HTERT RPE-1 (cell line): ENCODE measurements around the gene ENTREP1.
"Not testable (repeated sequence)": the region's sequence is repeated elsewhere in the genome, so short reads cannot be mapped to it uniquely, and the experiment has no call there.

ENCODE experiments used
- in situ Hi-C: fragments of 300-500 bp; cut with MboI; formaldehyde crosslinking; loops from 4 replicates; pipeline ENCODE4 v1.14.3; 2020; ENCODE audit warnings: low sequenced_read_pairs

Gene ENTREP1

GRCh38 chr9:69324549-69325401 is at the start of gene ENTREP1:
Gene ENTREP1, plus strand, starts transcription at chr9:69325215. Its CDS starts 95 bp downstream, at chr9:69325310.
- in situ Hi-C loops, result no loop called here

GRCh38 chr9:69276775-69277174 is 48.2 kb upstream of the ENTREP1 start:
- in situ Hi-C loops, result no loop called here

GRCh38 chr9:69279084-69279731 is 45.8 kb upstream of the ENTREP1 start:
- in situ Hi-C loops, result no loop called here

DNA sequence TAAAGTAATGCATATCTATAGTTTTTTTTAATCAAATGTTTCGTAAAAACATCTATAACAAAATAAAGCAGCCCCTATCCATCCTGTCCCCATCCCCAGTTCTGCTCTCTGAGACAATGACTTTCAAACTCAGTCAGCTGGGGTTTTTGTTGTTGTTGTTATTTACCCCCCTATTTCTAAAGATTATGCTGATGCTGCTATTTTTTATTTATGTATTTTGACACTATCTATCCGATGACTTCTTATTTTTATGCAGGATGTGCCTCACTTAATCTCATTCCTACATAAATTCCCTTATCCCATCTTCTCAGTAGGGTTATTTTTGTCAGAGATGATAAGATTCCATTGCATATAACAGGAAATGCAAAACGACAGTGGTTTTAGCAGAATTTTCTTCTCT is 45.3 kb upstream of the ENTREP1 start:
- in situ Hi-C loops, result no loop called here

DNA sequence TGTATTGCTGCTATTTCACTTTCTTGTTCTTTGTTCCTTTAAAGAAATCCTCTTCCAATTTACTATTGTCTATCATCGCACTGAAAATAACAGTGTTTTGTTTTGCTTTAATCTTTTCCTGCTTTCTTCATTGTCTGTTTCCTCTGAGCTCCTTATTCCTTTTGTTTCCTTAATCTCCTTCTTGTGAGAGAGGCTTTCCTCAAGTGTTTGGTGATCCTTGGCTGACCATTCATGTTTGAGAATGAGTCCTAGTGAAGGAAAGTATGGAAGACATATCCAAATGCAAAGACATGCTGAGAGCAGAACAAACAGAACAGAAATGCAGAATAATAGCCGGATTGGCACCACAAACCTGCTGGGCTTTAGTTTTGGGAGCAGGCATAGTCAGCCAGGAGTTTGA is 42.0 kb upstream of the ENTREP1 start:
- in situ Hi-C loops, result no loop called here

DNA sequence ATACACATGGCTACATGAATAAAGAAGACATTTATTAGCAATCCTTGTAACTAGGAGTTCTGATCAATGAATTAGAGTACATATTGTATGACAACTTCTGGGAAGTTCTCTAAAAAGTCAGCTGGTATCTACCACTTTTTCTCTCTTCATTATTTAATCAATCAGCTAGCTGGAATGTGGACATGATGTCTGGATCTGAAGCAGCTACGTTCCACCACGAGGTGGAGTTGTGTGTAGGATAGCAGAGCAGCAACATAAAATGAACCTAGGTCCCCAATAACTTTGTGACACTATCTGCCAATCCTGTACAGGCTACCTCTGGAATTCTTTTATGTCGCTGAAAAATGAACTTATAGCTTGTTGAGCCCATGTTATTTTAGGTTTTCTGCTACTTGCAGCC is 32.9 kb upstream of the ENTREP1 start:
- in situ Hi-C loops, result no loop called here

DNA sequence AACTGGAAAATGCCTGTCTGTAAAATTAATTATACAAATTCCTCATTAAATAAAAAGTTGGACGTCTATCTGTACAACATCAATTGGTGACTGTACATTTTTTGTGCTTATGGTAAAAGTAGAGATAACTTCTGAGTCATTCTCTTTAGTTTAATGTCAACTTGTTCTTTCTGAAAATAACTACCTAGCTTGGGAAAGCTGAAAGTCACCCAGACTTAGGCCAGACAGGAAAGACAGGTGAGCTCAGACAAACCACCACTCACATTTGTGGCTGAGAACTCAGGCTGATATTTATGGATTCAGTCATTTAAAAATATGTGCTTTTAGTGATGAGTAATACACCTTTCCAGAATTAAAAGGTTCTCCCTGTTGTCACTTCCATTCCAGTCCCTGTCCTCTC is 31.9 kb upstream of the ENTREP1 start:
- in situ Hi-C loops, result no loop called here

- in situ Hi-C loops, result no loop called here
These were observed 29.0 kb upstream of the ENTREP1 start for GRCh38 chr9:69295872-69296552.

GRCh38 chr9:69297300-69297980 is 27.6 kb upstream of the ENTREP1 start:
- in situ Hi-C loops, result no loop called here

DNA sequence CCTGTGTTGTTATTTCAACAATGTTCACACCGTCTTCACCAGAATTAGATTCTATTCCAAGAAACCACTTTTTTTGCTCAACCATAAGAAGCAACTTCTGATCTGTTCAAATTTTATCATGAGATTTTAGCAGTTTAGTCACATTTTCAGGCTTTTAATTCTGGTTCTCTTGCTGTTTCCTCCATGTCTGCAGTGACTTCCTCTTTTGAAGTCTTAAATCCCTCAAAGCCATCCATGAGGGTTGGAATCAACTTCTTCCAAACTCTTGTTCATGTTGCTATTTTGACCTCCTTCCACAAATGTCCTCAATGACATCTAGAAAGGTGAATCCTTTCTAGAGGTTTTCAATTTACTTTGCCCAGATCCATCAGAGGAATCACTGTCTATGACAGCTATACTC is 25.7 kb upstream of the ENTREP1 start:
- in situ Hi-C loops, result no loop called here

- in situ Hi-C loops, result no loop called here
These were observed 25.2 kb upstream of the ENTREP1 start for GRCh38 chr9:69299826-69300225.

GRCh38 chr9:69303331-69303730 is 21.7 kb upstream of the ENTREP1 start:
- in situ Hi-C loops, result no loop called here

DNA sequence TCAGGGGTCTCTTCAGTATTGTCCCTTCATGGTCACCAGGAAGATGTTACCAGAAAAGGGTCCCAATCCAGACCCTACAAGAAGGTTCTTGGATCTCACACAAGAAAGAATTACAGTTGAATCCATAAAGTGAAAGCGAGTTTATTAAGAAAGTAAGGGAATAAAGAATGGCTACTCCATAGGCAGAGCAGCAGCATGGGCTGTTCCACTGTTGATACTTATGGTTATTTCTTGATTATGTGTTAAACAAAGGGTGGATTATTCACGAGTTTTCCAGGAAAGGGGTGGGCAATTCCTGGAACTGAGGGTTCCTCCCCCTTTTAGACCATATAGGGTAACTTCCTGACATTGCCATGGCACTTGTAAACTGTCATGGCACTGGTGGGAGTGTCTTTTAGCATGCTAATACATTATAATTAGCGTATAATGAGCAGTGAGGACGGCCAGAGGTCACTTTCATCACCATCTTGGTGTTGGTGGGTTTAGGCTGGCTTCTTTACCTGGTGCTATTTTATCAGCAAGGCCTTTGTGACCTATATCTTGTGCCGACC is 18.0 kb upstream of the ENTREP1 start:
- in situ Hi-C loops, result not testable (repeated sequence)

GRCh38 chr9:69307446-69308205 is 17.4 kb upstream of the ENTREP1 start:
- in situ Hi-C loops, result no loop called here

GRCh38 chr9:69308206-69308931 is 16.6 kb upstream of the ENTREP1 start:
- in situ Hi-C loops, result no loop called here

- in situ Hi-C loops, result no loop called here
These were observed 11.8 kb upstream of the ENTREP1 start for GRCh38 chr9:69313175-69313574.

DNA sequence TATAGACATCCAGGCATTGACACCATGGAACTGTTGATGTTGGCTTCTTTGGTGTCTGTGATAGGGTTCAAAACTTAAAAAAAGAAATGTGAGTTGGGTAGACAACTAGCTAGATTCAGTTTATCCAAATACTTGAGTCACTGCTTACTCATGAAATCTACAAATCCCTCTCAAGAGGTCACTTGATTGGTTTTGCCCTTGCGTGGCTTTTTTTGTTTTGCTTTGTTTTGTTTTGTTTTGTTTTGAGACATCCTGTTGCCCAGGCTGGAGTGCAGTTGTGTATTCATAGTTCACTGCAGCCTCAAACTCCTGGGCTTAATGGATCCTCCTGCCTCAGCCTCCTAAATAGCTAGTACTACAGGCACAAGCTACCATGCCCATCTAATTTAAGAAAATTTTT is 10.5 kb upstream of the ENTREP1 start:
- in situ Hi-C loops, result no loop called here

DNA sequence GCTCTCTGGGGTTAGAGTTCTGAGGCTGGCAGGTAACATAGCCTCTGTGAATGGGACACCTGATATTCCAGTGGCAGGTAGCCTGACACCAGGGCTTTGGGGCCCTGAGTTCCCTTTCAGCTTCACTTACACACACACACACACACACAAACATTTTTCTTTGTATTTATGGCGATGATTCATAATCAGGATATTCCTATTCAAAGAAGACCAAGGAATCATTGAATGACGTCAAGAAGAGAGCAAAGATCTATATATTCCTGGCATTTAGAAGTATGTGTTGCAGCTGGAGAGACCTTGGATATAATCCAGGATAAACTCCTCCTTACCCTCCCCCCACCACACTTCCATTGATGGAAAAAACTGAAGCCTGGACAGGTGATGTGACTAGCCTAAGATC is 7.9 kb upstream of the ENTREP1 start:
- in situ Hi-C loops, result no loop called here

DNA sequence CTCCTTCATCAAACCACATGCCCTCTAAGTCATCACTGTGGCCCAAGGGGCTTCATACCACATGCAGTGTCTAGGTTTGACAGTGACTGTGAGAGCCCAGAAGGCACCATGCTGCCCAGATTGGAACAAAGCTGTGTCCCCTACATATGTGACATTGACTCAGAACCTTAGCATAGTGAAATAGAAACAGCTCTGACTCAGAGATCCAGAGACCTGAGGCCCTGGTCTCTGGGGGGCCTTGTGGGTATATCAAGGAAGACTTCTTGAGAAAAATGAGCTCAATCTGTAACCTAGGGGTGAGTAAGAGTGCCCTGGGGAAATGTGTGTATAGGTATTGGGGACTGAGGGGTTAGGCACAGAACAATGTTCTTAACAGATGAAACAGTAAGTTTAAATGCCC is 7.1 kb upstream of the ENTREP1 start:
- in situ Hi-C loops, result no loop called here
